Adrenal gland (tissue), 5 donors: ENCODE measurements around the gene FUT7.

Experiments
- CTCF ChIP-seq, 6 experiments: fragments of 450-650 bp in 4 of 6; fragments of 200-600 bp in 2 of 6; sonication (generic) in 1 of 6; IDR thresholded peaks; 1 replicate in 5 of 6; 2 replicates in 1 of 6; pipeline versions ENCODE4 v1.5.1 to v1.8.0; 2016 to 2021; ENCODE audit warnings: antibody characterized with exemption in 6 of 6, mild to moderate bottlenecking in 2 of 6, moderate library complexity in 1 of 6
- POLR2A ChIP-seq, 2 donors: fragments of 450-650 bp; IDR thresholded peaks; one replicate each; pipeline ENCODE4 v1.6.1; 2017; ENCODE audit warnings: antibody characterized with exemption in 2 of 2, mild to moderate bottlenecking in 2 of 2, moderate library complexity in 1 of 2
- donor health status: DM: no; HTN: no; CAD: no.

DNA sequence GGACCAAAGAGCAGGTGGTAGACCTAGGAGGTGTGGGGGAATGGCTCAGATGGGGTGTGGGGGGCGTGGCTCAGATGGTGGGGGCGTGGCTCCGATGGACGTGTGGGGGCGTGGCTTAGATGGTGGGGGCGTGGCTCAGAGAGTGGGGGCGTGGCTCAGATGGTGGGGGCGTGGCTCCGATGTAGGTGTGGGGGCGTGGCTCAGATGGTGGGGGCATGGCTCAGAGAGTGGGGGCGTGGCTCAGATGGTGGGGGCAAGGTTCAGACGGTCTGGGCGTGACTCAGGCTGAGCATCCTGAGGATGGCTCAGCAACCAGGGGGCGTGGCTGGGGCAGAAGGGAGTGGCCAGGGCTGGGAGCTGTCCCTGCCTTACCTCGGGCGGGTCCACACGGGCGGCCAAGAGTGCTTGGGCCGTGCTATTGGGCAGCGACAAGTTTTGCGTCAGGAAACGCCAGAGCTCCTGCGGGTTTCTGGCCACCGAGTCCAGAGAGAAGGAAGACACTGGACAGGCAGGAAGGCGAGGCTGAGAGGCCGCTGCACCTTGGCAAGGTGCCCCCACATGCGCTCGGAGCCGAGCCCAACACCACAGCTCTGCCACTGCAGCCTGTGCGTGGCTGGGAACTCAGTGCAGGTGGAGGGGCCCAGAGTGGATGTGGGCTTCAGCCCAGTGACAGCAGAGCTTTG lies 9.8 kb downstream of the FUT7 start:
- no peak for TF ChIP-seq CTCF (IDR thresholded peaks at IDR 0.05)
- TF ChIP-seq POLR2A (IDR thresholded peaks at IDR 0.05) = no peak
